Type B pancreatic cell (in vitro differentiated cells): ENCODE measurements around the gene HS2ST1. TPM values are rescaled to one million over a fixed set of nuclear protein-coding genes. Genes with fewer than 3 reads are reported as not detected.
"Not testable (repeated sequence)": the region's sequence is repeated elsewhere in the genome, so short reads cannot be mapped to it uniquely, and the experiment has no call there.

Experiments used
- DNase-seq: peaks from one replicate; pipeline ENCODE4 v3.0.0; 2021; ENCODE audit warnings: mixed read lengths; ENCODE audit not compliant: unreplicated experiment; ENCODE audit errors: extremely low spot score
- H3K27ac Mint-ChIP-seq: 2 replicates; pipeline ENCODE4 v1.8.0; 2021; ENCODE audit warnings: mild to moderate bottlenecking, mixed read lengths
- H3K27me3 Mint-ChIP-seq: 2 replicates; pipeline ENCODE4 v1.8.0; 2021; ENCODE audit warnings: mixed read lengths
- H3K36me3 Mint-ChIP-seq: 2 replicates; pipeline ENCODE4 v1.8.0; 2021; ENCODE audit warnings: mixed read lengths
- H3K4me1 Mint-ChIP-seq: one replicate; pipeline ENCODE4 v1.8.0; 2021; ENCODE audit warnings: mixed read lengths; ENCODE audit not compliant: unreplicated experiment
- H3K4me3 Mint-ChIP-seq: 2 replicates; pipeline ENCODE4 v1.8.0; 2021; ENCODE audit warnings: mild to moderate bottlenecking, mixed read lengths
- H3K9me3 Mint-ChIP-seq: 2 replicates; pipeline ENCODE4 v1.8.0; 2021; ENCODE audit warnings: mixed read lengths
- CTCF ChIP-seq: fragments of 200-600 bp; sonication (generic); conservative IDR thresholded peaks from 2 replicates; pipeline ENCODE4 v1.5.0; 2021; ENCODE audit warnings: antibody characterized with exemption, mild to moderate bottlenecking
- total RNA-seq: library from RNA; stranded (reverse); gene quantifications from 2 replicates; pipeline ENCODE4 v1.2.1, GENCODE V29; 2021; ENCODE audit warnings: low replicate concordance

HS2ST1 gene
- total RNA-seq, 1 donor from 2014 or later, result 40.3 TPM

- no peak overlapping the region for H3K27ac Mint-ChIP-seq
- peaks cover 4% of the 10 kb centered on the region for H3K4me1 Mint-ChIP-seq
- peak; percentile 68 for TF ChIP-seq CTCF
- peaks cover 6% of the 10 kb centered on the region for H3K9me3 Mint-ChIP-seq
- no peaks in the 10 kb centered on the region for H3K27me3 Mint-ChIP-seq
- peaks cover 3% of the 10 kb centered on the region for H3K36me3 Mint-ChIP-seq
- DNase-seq, result no peak
- no peak overlapping the region for H3K4me3 Mint-ChIP-seq
Observed at GRCh38 chr1:87024936-87025540, 110.6 kb downstream of the HS2ST1 start.

- not testable (repeated sequence) for H3K27me3 Mint-ChIP-seq, H3K9me3 Mint-ChIP-seq, H3K4me3 Mint-ChIP-seq, H3K4me1 Mint-ChIP-seq, H3K36me3 Mint-ChIP-seq, DNase-seq, H3K27ac Mint-ChIP-seq
Observed at GRCh38 chr1:87027561-87027960, 113.1 kb downstream of the HS2ST1 start.

GRCh38 chr1:87028576-87028975, 114.1 kb downstream of the HS2ST1 start:
- Mint-ChIP-seq H3K9me3 (peaks cover 6% of the 10 kb centered on the region), H3K27me3 (no peaks in the 10 kb centered on the region), H3K4me1 (peaks cover 4% of the 10 kb centered on the region), H3K36me3 (peaks cover 3% of the 10 kb centered on the region), H3K27ac (no peak overlapping the region), H3K4me3 (no peak overlapping the region)
- DNase-seq, result no peak
- no peak for TF ChIP-seq CTCF

GRCh38 chr1:87030740-87031690, 116.6 kb downstream of the HS2ST1 start:
- Mint-ChIP-seq H3K27me3 (no peaks in the 10 kb centered on the region), H3K9me3 (peaks cover 6% of the 10 kb centered on the region), H3K36me3 (peaks cover 3% of the 10 kb centered on the region), H3K4me1 (peaks cover 4% of the 10 kb centered on the region), H3K27ac (no peak overlapping the region), H3K4me3 (no peak overlapping the region)
- DNase-seq, result no peak
- no peak for TF ChIP-seq CTCF

GRCh38 chr1:87034351-87034750, 119.9 kb downstream of the HS2ST1 start:
- Mint-ChIP-seq H3K27ac (no peak overlapping the region), H3K36me3 (no peaks in the 10 kb centered on the region), H3K4me1 (no peaks in the 10 kb centered on the region), H3K4me3 (no peak overlapping the region), H3K27me3 (no peaks in the 10 kb centered on the region), H3K9me3 (no peaks in the 10 kb centered on the region)
- DNase-seq, result no peak
- TF ChIP-seq CTCF, result no peak

- H3K4me3 Mint-ChIP-seq, result no peak overlapping the region
- DNase-seq, result no peak
- no peaks in the 10 kb centered on the region for H3K4me1 Mint-ChIP-seq
- no peak for TF ChIP-seq CTCF
- no peaks in the 10 kb centered on the region for H3K36me3 Mint-ChIP-seq
- no peaks in the 10 kb centered on the region for H3K27me3 Mint-ChIP-seq
- no peaks in the 10 kb centered on the region for H3K9me3 Mint-ChIP-seq
- H3K27ac Mint-ChIP-seq, result no peak overlapping the region
Observed at GRCh38 chr1:87039096-87039495, 124.7 kb downstream of the HS2ST1 start.
